Esophagus muscularis mucosa (tissue), 4 donors: ENCODE measurements around the gene GALNTL6. TPM values are rescaled to one million over a fixed set of nuclear protein-coding genes. Genes with fewer than 3 reads are reported as not detected.

Source experiments
- DNase-seq: peaks from one replicate; pipeline ENCODE4 v3.0.0-alpha.2; 2017; ENCODE audit errors: extremely low spot score
- H3K27ac ChIP-seq, 4 donors: fragments of 200-600 bp; sonication (generic); replicated peaks in 1 of 4; 1 replicate in 3 of 4; 2 replicates in 1 of 4; pipeline ENCODE4 v1.5.1; 2016 to 2019; ENCODE audit warnings: mild to moderate bottlenecking in 1 of 4
- H3K27me3 ChIP-seq, 4 donors: fragments of 200-600 bp; sonication (generic); one replicate each; pipeline versions ENCODE4 v1.5.1 to v1.6.0; 2016 to 2019
- H3K36me3 ChIP-seq, 4 donors: fragments of 200-600 bp; sonication (generic); one replicate each; pipeline ENCODE4 v1.5.1; 2016 to 2019
- H3K4me1 ChIP-seq, 4 donors: fragments of 200-600 bp; sonication (generic); one replicate each; pipeline ENCODE4 v1.5.1; 2016 to 2019
- H3K4me3 ChIP-seq, 4 donors: fragments of 200-600 bp; sonication (generic); 1 replicate in 2 of 4; 2 replicates in 2 of 4; pipeline ENCODE4 v1.5.1; 2016 to 2019; ENCODE audit warnings: mild to moderate bottlenecking in 4 of 4, moderate library complexity in 1 of 4
- H3K9me3 ChIP-seq, 4 donors: fragments of 200-600 bp; sonication (generic); 1 replicate in 3 of 4; 2 replicates in 1 of 4; pipeline ENCODE4 v1.5.1; 2016 to 2019
- CTCF ChIP-seq, 3 experiments: fragments of 200-600 bp in 2 of 3; fragments of 450-650 bp in 1 of 3; sonication (generic) in 2 of 3; IDR thresholded peaks; one replicate each; pipeline ENCODE4 v1.5.1; 2017 to 2019; ENCODE audit warnings: antibody characterized with exemption in 3 of 3, mild to moderate bottlenecking in 2 of 3, moderate library complexity in 1 of 3
- EP300 ChIP-seq: sonication (generic); formaldehyde crosslinking; IDR thresholded peaks from one replicate; pipeline ENCODE4 v1.6.1; 2017; ENCODE audit warnings: antibody characterized with exemption
- POLR2A ChIP-seq: fragments of 450-650 bp; IDR thresholded peaks from one replicate; pipeline ENCODE4 v1.6.1; 2017; ENCODE audit warnings: antibody characterized with exemption, moderate library complexity, mild to moderate bottlenecking, low read depth
- POLR2AphosphoS5 ChIP-seq, 2 donors: sonication (generic); formaldehyde crosslinking; IDR thresholded peaks; one replicate each; pipeline ENCODE4 v1.6.1; 2017; ENCODE audit warnings: antibody characterized with exemption in 2 of 2
- WGBS: methylation state at CpG from one replicate; pipeline ENCODE4 v1.1.5; 2018; 5-methylcytosine and 5-hydroxymethylcytosine counted together
- intact Hi-C: fragments of 100-400 bp; cut with DNase I; formaldehyde crosslinking; loops from one replicate; pipeline ENCODE4 v1.15.1; 2023
- total RNA-seq, 4 donors: library from RNA; depleted of rRNA; stranded (reverse); fragments of >200 nt; gene quantifications; one replicate each; pipeline versions ENCODE4 v1.1.0 to v1.2.1, GENCODE V29; 2016

The GALNTL6 gene
- total RNA-seq, 4 donors from 2014 or later = 0.33 to 0.42 TPM; not detected in 2

DNA sequence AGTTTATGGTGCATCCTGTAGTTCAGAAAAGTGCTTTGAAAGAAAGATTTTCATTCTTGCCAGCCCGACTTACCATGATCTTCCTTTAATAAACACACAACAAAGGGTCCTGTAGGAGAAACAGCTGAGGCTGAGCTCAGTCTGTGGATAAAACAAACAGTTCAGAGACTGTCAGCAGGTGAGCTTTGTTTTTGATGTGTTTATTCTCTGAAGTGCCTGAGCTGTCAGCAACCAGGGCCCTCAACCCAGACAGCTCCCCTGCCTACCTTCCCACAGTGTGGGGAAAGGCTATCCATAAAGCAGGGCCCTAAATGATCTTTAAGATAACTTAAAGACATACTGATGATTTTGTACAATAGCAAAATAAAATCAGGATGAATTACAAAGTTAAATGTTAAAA lies 896.2 kb downstream of the GALNTL6 start:
- H3K27ac ChIP-seq = no peak overlapping the region
- peaks cover 0 to 18% (median 15%) of the 10 kb centered on the region in 4 donors for H3K9me3 ChIP-seq
- TF ChIP-seq CTCF (IDR thresholded peaks at IDR 0.05) = no peak
- TF ChIP-seq POLR2A = no peak
- TF ChIP-seq POLR2AphosphoS5 (IDR thresholded peaks at IDR 0.05) = no peak
- no peak for TF ChIP-seq EP300
- no peaks in the 10 kb centered on the region for H3K36me3 ChIP-seq
- 11% methylated on average over 1 of the region's 1 CpG for WGBS
- no peaks in the 10 kb centered on the region for H3K4me1 ChIP-seq
- intact Hi-C loops = no loop called here
- no peak overlapping the region for H3K4me3 ChIP-seq
- H3K27me3 ChIP-seq = no peaks in the 10 kb centered on the region
- no peak for DNase-seq

- Histone ChIP-seq H3K4me3 (no peak overlapping the region), H3K27me3 (no peaks in the 10 kb centered on the region), H3K36me3 (no peaks in the 10 kb centered on the region), H3K9me3 (no peaks in the 10 kb centered on the region), H3K27ac (no peak overlapping the region), H3K4me1 (no peaks in the 10 kb centered on the region)
- no peak for TF ChIP-seq CTCF (IDR thresholded peaks at IDR 0.05)
- intact Hi-C loops = no loop called here
- no peak for DNase-seq
- WGBS = 61% methylated on average over 9 of the region's 9 CpGs
Observed at GRCh38 chr4:172716291-172716690, 903.1 kb downstream of the GALNTL6 start.

- Histone ChIP-seq H3K36me3 (no peaks in the 10 kb centered on the region), H3K27me3 (no peaks in the 10 kb centered on the region), H3K27ac (no peak overlapping the region), H3K9me3 (no peaks in the 10 kb centered on the region), H3K4me1 (peaks cover 0 to 10% (median 0%) of the 10 kb centered on the region in 4 donors), H3K4me3 (no peak overlapping the region)
- TF ChIP-seq POLR2AphosphoS5 (IDR thresholded peaks at IDR 0.05) = no peak
- TF ChIP-seq CTCF (IDR thresholded peaks at IDR 0.05) = no peak
- TF ChIP-seq EP300 = no peak
- TF ChIP-seq POLR2A = no peak
- DNase-seq = no peak
- intact Hi-C loops = no loop called here
- 58% methylated on average over 4 of the region's 4 CpGs for WGBS
Observed at GRCh38 chr4:172721659-172722058, 908.5 kb downstream of the GALNTL6 start.

- no peaks in the 10 kb centered on the region for H3K9me3 ChIP-seq
- peaks cover 0 to 10% (median 0%) of the 10 kb centered on the region in 4 donors for H3K4me1 ChIP-seq
- 47% methylated on average over 3 of the region's 3 CpGs for WGBS
- no peak for DNase-seq
- intact Hi-C loops = no loop called here
- H3K27ac ChIP-seq = no peak overlapping the region
- no peaks in the 10 kb centered on the region for H3K27me3 ChIP-seq
- no peak overlapping the region for H3K4me3 ChIP-seq
- TF ChIP-seq CTCF (IDR thresholded peaks at IDR 0.05) (no peak), POLR2A (no peak), EP300 (no peak), POLR2AphosphoS5 (IDR thresholded peaks at IDR 0.05) (no peak)
- H3K36me3 ChIP-seq = no peaks in the 10 kb centered on the region
Observed at GRCh38 chr4:172725581-172725980, 912.4 kb downstream of the GALNTL6 start.

DNA sequence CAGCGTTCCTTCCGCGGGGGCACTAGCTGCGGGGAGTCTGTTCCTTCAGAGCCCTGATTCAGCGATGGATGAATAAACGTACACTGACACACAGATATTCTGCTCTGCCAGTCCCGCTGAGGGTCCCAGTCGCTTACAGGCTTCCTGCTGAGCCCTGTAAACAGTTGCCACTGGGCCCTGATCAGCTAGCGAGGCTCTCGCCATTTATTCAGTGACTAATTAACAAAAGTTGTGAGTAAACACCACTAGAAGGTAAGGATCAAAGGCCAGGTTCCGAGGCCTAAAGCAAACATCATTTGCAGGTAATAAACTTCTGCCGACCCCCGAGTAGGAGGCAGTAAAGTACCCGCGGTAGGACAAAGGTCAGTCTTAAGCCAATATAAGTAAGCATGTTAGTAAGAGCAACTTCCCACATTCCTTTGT lies 912.8 kb downstream of the GALNTL6 start:
- H3K27ac ChIP-seq = no peak overlapping the region
- H3K36me3 ChIP-seq = no peaks in the 10 kb centered on the region
- intact Hi-C loops = no loop called here
- H3K9me3 ChIP-seq = no peaks in the 10 kb centered on the region
- H3K27me3 ChIP-seq = no peaks in the 10 kb centered on the region
- H3K4me3 ChIP-seq = no peak overlapping the region
- TF ChIP-seq EP300 (no peak), POLR2AphosphoS5 (IDR thresholded peaks at IDR 0.05) (no peak), CTCF (IDR thresholded peaks at IDR 0.05) (no peak)
- no peak for DNase-seq
- WGBS = 39% methylated on average over 13 of the region's 15 CpGs
- H3K4me1 ChIP-seq = peaks cover 0 to 10% (median 0%) of the 10 kb centered on the region in 4 donors
